ENCODE measurements around the gene ZNF141. TPM values are rescaled to one million over a fixed set of nuclear protein-coding genes. Genes with fewer than 3 reads are reported as not detected.

Gene ZNF141
- total and polyA plus RNA-seq, 2 experiments from 2014 or later, result 7.4 to 20.3 TPM

DNA sequence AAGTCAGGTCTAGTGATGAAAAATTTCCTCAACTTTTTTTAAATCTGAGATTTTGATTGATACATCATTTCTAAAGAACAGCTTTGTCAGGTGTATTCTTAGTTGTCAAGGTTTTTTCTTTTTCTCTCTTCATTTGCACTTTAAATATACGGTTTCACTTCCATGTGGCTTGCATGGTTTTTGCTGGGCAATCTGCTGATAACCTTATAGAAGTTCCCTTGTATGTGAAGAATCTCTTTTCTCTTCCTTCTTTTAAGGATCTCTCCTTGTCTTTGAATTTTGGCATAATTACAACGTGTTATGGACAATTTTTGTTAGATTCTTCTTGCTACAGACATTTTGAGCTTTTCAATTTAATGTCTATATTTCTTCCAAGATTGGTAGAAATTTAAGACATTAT, 85.0 kb downstream of the ZNF141 start:
- Histone ChIP-seq H3K4me1 (ENCODE audit: insufficient read depth) (no peaks in the 10 kb centered on the region), H3K9me3 (ENCODE audit: low read depth) (peaks cover 72% of the 10 kb centered on the region), H4K20me1 (ENCODE audit: insufficient read depth, poor library complexity, severe bottlenecking) (no peaks in the 10 kb centered on the region), H3K79me2 (no peaks in the 10 kb centered on the region), H3K36me3 (replicated peaks; ENCODE audit: insufficient read depth, low read depth) (peaks cover 11% of the 10 kb centered on the region), H3K27me3 (no peaks in the 10 kb centered on the region), H3K4me3 (no peak overlapping the region), H2AFZ (no peak overlapping the region), H3K27ac (no peak overlapping the region), H3K9me2 (replicated peaks; ENCODE audit: insufficient read depth) (no peaks in the 10 kb centered on the region), H3K4me2 (no peak overlapping the region)
- 94% methylated on average over 2 of the region's 2 CpGs for WGBS (ENCODE audit: low lambda C conversion rate, missing lambda C conversion rate)
- DNase-seq (ENCODE audit: low spot score), result no peak
- TF ChIP-seq, protein P1, sequence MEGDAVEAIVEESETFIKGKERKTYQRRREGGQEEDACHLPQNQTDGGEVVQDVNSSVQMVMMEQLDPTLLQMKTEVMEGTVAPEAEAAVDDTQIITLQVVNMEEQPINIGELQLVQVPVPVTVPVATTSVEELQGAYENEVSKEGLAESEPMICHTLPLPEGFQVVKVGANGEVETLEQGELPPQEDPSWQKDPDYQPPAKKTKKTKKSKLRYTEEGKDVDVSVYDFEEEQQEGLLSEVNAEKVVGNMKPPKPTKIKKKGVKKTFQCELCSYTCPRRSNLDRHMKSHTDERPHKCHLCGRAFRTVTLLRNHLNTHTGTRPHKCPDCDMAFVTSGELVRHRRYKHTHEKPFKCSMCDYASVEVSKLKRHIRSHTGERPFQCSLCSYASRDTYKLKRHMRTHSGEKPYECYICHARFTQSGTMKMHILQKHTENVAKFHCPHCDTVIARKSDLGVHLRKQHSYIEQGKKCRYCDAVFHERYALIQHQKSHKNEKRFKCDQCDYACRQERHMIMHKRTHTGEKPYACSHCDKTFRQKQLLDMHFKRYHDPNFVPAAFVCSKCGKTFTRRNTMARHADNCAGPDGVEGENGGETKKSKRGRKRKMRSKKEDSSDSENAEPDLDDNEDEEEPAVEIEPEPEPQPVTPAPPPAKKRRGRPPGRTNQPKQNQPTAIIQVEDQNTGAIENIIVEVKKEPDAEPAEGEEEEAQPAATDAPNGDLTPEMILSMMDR (IDR thresholded peaks at IDR 0.05; ENCODE audit: poor library complexity), result no peak
- TF ChIP-seq EZH2phosphoT487 (IDR thresholded peaks at IDR 0.05; ENCODE audit: low read depth, severe bottlenecking, unreplicated experiment), result no peak
- no peak for TF ChIP-seq EZH2 (IDR thresholded peaks at IDR 0.05; ENCODE audit: borderline replicate concordance)

MicroRNA genes within 50 kb of the gene (microRNA counts, 767-probe panel; counts per million panel counts)
- not detected for microRNA hsa-miR-571

Small RNAs within 50 kb of the gene (microRNA-seq; reads per million reads assigned to microRNA genes)
- not detected for gene MIR571

Small RNAs within 50 kb of the gene (small RNA-seq; reads per million reads assigned to genes)
- gene AC079140.2, result 0.25 reads per million
- not detected for gene MIR571
- gene ZNF519P4, result not detected

Other genes with a start within 250 kb of the ZNF141 start
- gene ZNF718, start 213.3 kb upstream of the ZNF141 start, total RNA-seq, result 4.2 and 4.7 TPM in 2 replicates
- 2.3 and 2.5 TPM in 2 replicates for gene ZNF718, start 213.3 kb upstream of the ZNF141 start, polyA plus RNA-seq
- gene ZNF732, start 32.3 kb upstream of the ZNF141 start, total RNA-seq, result not detected in 2 replicates
- gene ZNF732, start 32.3 kb upstream of the ZNF141 start, polyA plus RNA-seq, result not detected in 2 replicates
- 16.3 and 21.6 TPM in 2 replicates for gene ZNF721, start 161.3 kb downstream of the ZNF141 start, total RNA-seq
- gene ZNF721, start 161.3 kb downstream of the ZNF141 start, polyA plus RNA-seq, result 13.2 and 15.0 TPM in 2 replicates
- 26.6 and 28.3 TPM in 2 replicates for gene PIGG, start 161.4 kb downstream of the ZNF141 start, total RNA-seq
- 46.9 and 58.1 TPM in 2 replicates for gene PIGG, start 161.4 kb downstream of the ZNF141 start, polyA plus RNA-seq
- gene TMEM271, start 238.5 kb downstream of the ZNF141 start, total RNA-seq, result not detected in 2 replicates
- gene TMEM271, start 238.5 kb downstream of the ZNF141 start, polyA plus RNA-seq, result not detected in 2 replicates

All from hepatocyte (in vitro differentiated cells).